HUES64 (cell line): ENCODE results near the gene ADGRG2.

Experiments
- H3K27ac ChIP-seq: 2 replicates; pipeline ENCODE4 v1.7.0; 2013; ENCODE audit warnings: low read depth, low read length, inconsistent platforms
- H3K27me3 ChIP-seq: 2 replicates; pipeline ENCODE4 v1.6.1; 2013; ENCODE audit warnings: mild to moderate bottlenecking, low read length; ENCODE audit not compliant: insufficient read depth
- H3K36me3 ChIP-seq: 2 replicates; pipeline ENCODE4 v1.6.1; 2013; ENCODE audit warnings: mild to moderate bottlenecking, low read length; ENCODE audit not compliant: insufficient read depth
- H3K4me1 ChIP-seq: 2 replicates; pipeline ENCODE4 v1.6.1; 2013; ENCODE audit warnings: mild to moderate bottlenecking, low read length, moderate library complexity; ENCODE audit not compliant: insufficient read depth
- H3K4me3 ChIP-seq: 2 replicates; pipeline ENCODE4 v1.5.1; 2013; ENCODE audit warnings: mild to moderate bottlenecking, low read length, moderate library complexity
- H3K9ac ChIP-seq: 2 replicates; pipeline ENCODE4 v1.6.1; 2013; ENCODE audit warnings: mild to moderate bottlenecking, low read depth, low read length
- H3K9me3 ChIP-seq: 2 replicates; pipeline ENCODE4 v1.6.1; 2013; ENCODE audit warnings: low read depth, low read length; ENCODE audit not compliant: insufficient read depth
- WGBS: fragments of 150-250, 120-280 bp; methylation state at CpG from one replicate; pipeline ENCODE4 v1.1.7; 2013; ENCODE audit warnings: missing lambda C conversion rate; 5-methylcytosine and 5-hydroxymethylcytosine counted together

Gene ADGRG2

GRCh38 chrX:19122641-19123009 is 357 bp upstream of the ADGRG2 start:
- Histone ChIP-seq H3K9ac (no peak overlapping the region; the same call in 1 of the 2 replicates), H3K9me3 (no peaks in the 10 kb centered on the region), H3K27ac (no peak overlapping the region), H3K4me3 (peak overlapping the region; percentile 59), H3K36me3 (no peaks in the 10 kb centered on the region), H3K4me1 (peaks cover 17% of the 10 kb centered on the region), H3K27me3 (peaks cover 45% of the 10 kb centered on the region)
- WGBS: 0% methylated on average over 35 of the region's 35 CpGs

- under 1% methylated on average over 18 of the region's 18 CpGs for WGBS
- Histone ChIP-seq H3K36me3 (no peaks in the 10 kb centered on the region), H3K27ac (no peak overlapping the region), H3K4me3 (peak overlapping the region; percentile 59), H3K27me3 (peaks cover 45% of the 10 kb centered on the region), H3K9me3 (no peaks in the 10 kb centered on the region), H3K4me1 (peaks cover 17% of the 10 kb centered on the region), H3K9ac (0 out of 2 replicates have a peak overlapping the region, but pooled peaks have one; percentile 44)
These were observed 802 bp downstream of the ADGRG2 start for GRCh38 chrX:19121466-19121865.

- H3K36me3 ChIP-seq: no peaks in the 10 kb centered on the region
- WGBS: 97% methylated on average over 1 of the region's 2 CpGs
These were observed 11.6 kb downstream of the ADGRG2 start for GRCh38 chrX:19110642-19111041.

GRCh38 chrX:19107035-19107434 is 15.2 kb downstream of the ADGRG2 start:
- H3K9ac ChIP-seq: peak overlapping the region; percentile 18; the same call in 1 of the 2 replicates
- no peaks in the 10 kb centered on the region for H3K9me3 ChIP-seq
- peaks cover 5% of the 10 kb centered on the region; the same call in 1 of the 2 replicates for H3K4me1 ChIP-seq
- no peaks in the 10 kb centered on the region for H3K27me3 ChIP-seq
- no peaks in the 10 kb centered on the region for H3K36me3 ChIP-seq
- H3K27ac ChIP-seq: peak overlapping the region; percentile 89; the same call in 1 of the 2 replicates
- peak overlapping the region; percentile 19; the same call in 1 of the 2 replicates for H3K4me3 ChIP-seq
- 2% methylated on average over 6 of the region's 6 CpGs for WGBS

More at GRCh38 chrX:19110642-19111041, 11.6 kb downstream of the ADGRG2 start:
- Histone ChIP-seq H3K9ac (no peak overlapping the region), H3K27ac (no peak overlapping the region), H3K9me3 (no peaks in the 10 kb centered on the region), H3K4me3 (no peak overlapping the region), H3K4me1 (peaks cover 5% of the 10 kb centered on the region; the same call in 1 of the 2 replicates), H3K27me3 (no peaks in the 10 kb centered on the region)

- no peaks in the 10 kb centered on the region for H3K4me1 ChIP-seq
- no peaks in the 10 kb centered on the region for H3K36me3 ChIP-seq
- WGBS: 92% methylated on average over 9 of the region's 9 CpGs
- no peaks in the 10 kb centered on the region for H3K9me3 ChIP-seq
- H3K9ac ChIP-seq: no peak overlapping the region
- H3K27ac ChIP-seq: no peak overlapping the region
- H3K4me3 ChIP-seq: no peak overlapping the region
- no peaks in the 10 kb centered on the region for H3K27me3 ChIP-seq
These were observed 21.7 kb downstream of the ADGRG2 start for GRCh38 chrX:19100586-19100985.

GRCh38 chrX:19097553-19098283 is 24.6 kb downstream of the ADGRG2 start:
- WGBS: 94% methylated on average over 10 of the region's 12 CpGs
- no peak overlapping the region for H3K27ac ChIP-seq

GRCh38 chrX:19096586-19096985 is 25.7 kb downstream of the ADGRG2 start:
- no peak overlapping the region for H3K4me3 ChIP-seq
- no peaks in the 10 kb centered on the region for H3K4me1 ChIP-seq
- H3K27me3 ChIP-seq: no peaks in the 10 kb centered on the region
- H3K9me3 ChIP-seq: no peaks in the 10 kb centered on the region
- no peak overlapping the region for H3K9ac ChIP-seq
- H3K36me3 ChIP-seq: no peaks in the 10 kb centered on the region
- 94% methylated on average over 2 of the region's 2 CpGs for WGBS
- no peak overlapping the region for H3K27ac ChIP-seq

More at GRCh38 chrX:19097553-19098283, 24.6 kb downstream of the ADGRG2 start:
- Histone ChIP-seq H3K27me3 (no peaks in the 10 kb centered on the region), H3K9me3 (no peaks in the 10 kb centered on the region), H3K36me3 (no peaks in the 10 kb centered on the region), H3K9ac (no peak overlapping the region), H3K4me1 (no peaks in the 10 kb centered on the region), H3K4me3 (no peak overlapping the region)

- Histone ChIP-seq H3K27me3 (no peaks in the 10 kb centered on the region), H3K9me3 (0 out of 2 replicates have a peak, but pooled peaks cover 4% of the 10 kb centered on the region), H3K27ac (no peak overlapping the region), H3K4me3 (no peak overlapping the region), H3K9ac (no peak overlapping the region), H3K36me3 (no peaks in the 10 kb centered on the region), H3K4me1 (no peaks in the 10 kb centered on the region)
- 91% methylated on average over 12 of the region's 12 CpGs for WGBS
These were observed 27.6 kb downstream of the ADGRG2 start for GRCh38 chrX:19094654-19095053.

GRCh38 chrX:19091596-19091995 is 30.7 kb downstream of the ADGRG2 start:
- H3K36me3 ChIP-seq: no peaks in the 10 kb centered on the region
- no peak overlapping the region for H3K9ac ChIP-seq
- no peaks in the 10 kb centered on the region for H3K27me3 ChIP-seq
- no peak overlapping the region for H3K27ac ChIP-seq
- no peak overlapping the region for H3K4me3 ChIP-seq
- no peaks in the 10 kb centered on the region for H3K4me1 ChIP-seq
- 0 out of 2 replicates have a peak, but pooled peaks cover 4% of the 10 kb centered on the region for H3K9me3 ChIP-seq
- WGBS: 95% methylated on average over 6 of the region's 6 CpGs

- no peaks in the 10 kb centered on the region for H3K4me1 ChIP-seq
- no peak overlapping the region for H3K9ac ChIP-seq
- no peaks in the 10 kb centered on the region for H3K27me3 ChIP-seq
- H3K36me3 ChIP-seq: no peaks in the 10 kb centered on the region
- WGBS: 95% methylated on average over 2 of the region's 2 CpGs
- no peak overlapping the region for H3K27ac ChIP-seq
- no peak overlapping the region for H3K4me3 ChIP-seq
- 0 out of 2 replicates have a peak, but pooled peaks cover 4% of the 10 kb centered on the region for H3K9me3 ChIP-seq
These were observed 32.7 kb downstream of the ADGRG2 start for GRCh38 chrX:19089555-19090040.

GRCh38 chrX:19086102-19086772 is 36.0 kb downstream of the ADGRG2 start:
- WGBS: 96% methylated on average over 8 of the region's 8 CpGs
- Histone ChIP-seq H3K27ac (no peak overlapping the region), H3K9ac (no peak overlapping the region), H3K27me3 (no peaks in the 10 kb centered on the region), H3K36me3 (no peaks in the 10 kb centered on the region), H3K4me3 (no peak overlapping the region), H3K4me1 (no peaks in the 10 kb centered on the region), H3K9me3 (0 out of 2 replicates have a peak, but pooled peaks cover 4% of the 10 kb centered on the region)
